HCT116 (cell line): ENCODE data around the gene RPL29. TPM values are rescaled to one million over a fixed set of nuclear protein-coding genes. Genes with fewer than 3 reads are reported as not detected.

Experiments
- ATAC-seq: fragments of 200-7000 bp; cut with Tn5 transposase; 2 replicates; pipeline ENCODE4 v1.9.1; 2020; ENCODE audit warnings: mild to moderate bottlenecking, moderate library complexity
- BruUV-seq: library from RNA; stranded (reverse); fragments of 400-500 nt; replicated peaks from 2 replicates; lab custom pipeline; 2021; lab: Mats Ljungman, UMichigan
- CTCF ChIA-PET: fragments of 300-600 bp; sonication (Branson Sonifier 250); formaldehyde crosslinking; loops from one replicate; lab custom pipeline; 2021; ENCODE audit warnings: antibody characterized with exemption; lab: Charles Lee
- POLR2A ChIA-PET: fragments of 300-600, 350-600 bp; sonication (Branson Sonifier 250); formaldehyde crosslinking; loops from one replicate; lab custom pipeline; 2021; ENCODE audit warnings: antibody characterized with exemption; lab: Charles Lee
- RAD21 ChIA-PET, 2 experiments: fragments of 300-600 bp; sonication (Branson Sonifier 250); formaldehyde crosslinking; loops; one replicate each; lab custom pipeline; 2023; ENCODE audit warnings: low total read pairs in 2 of 2; ENCODE audit not compliant: uncharacterized antibody in 2 of 2, unreplicated experiment in 2 of 2, low non-redundant PET in 1 of 2; lab: Charles Lee
- DNase-seq: peaks from one replicate; pipeline ENCODE4 v3.0.0-alpha.2; 2010; ENCODE audit warnings: low read depth, low spot score
- H2AFZ ChIP-seq: fragments of 200-600 bp; shearing (Covaris generic), sonication (generic); 2 replicates; pipeline ENCODE4 v1.6.1; 2017; ENCODE audit warnings: low read depth, mixed run types, mixed read lengths, antibody characterized with exemption, low read length; ENCODE audit not compliant: poor library complexity, severe bottlenecking
- H3K27ac ChIP-seq: 2 replicates; pipeline ENCODE4 v1.5.1; 2012; ENCODE audit warnings: low read depth, low read length
- H3K27me3 ChIP-seq: fragments of 200-600 bp; sonication (generic); 2 replicates; pipeline ENCODE4 v1.6.1; 2016; ENCODE audit warnings: mixed run types, low read length, mixed read lengths; ENCODE audit not compliant: insufficient read depth
- H3K36me3 ChIP-seq, 2 experiments: fragments of 200-500 bp in 1 of 2; fragments of 200-600 bp in 1 of 2; sonication (Bioruptor generic) in 1 of 2; sonication (generic) in 1 of 2; 2 replicates each; pipeline versions ENCODE4 v1.5.1 to v1.6.1; 2014 to 2016; ENCODE audit warnings: low read length in 2 of 2, inconsistent platforms in 1 of 2, mixed read lengths in 1 of 2, mixed run types in 1 of 2; ENCODE audit not compliant: insufficient read depth in 2 of 2, control insufficient read depth in 1 of 2
- H3K4me1 ChIP-seq, 2 experiments: fragments of 200-600 bp in 1 of 2; sonication (generic) in 1 of 2; 2 replicates each; pipeline versions ENCODE4 v1.5.1 to v1.6.1; 2012 to 2017; ENCODE audit warnings: low read length in 2 of 2, inconsistent platforms in 1 of 2, mild to moderate bottlenecking in 1 of 2, mixed read lengths in 1 of 2, mixed run types in 1 of 2, moderate library complexity in 1 of 2; ENCODE audit not compliant: insufficient read depth in 2 of 2, control insufficient read depth in 1 of 2
- H3K4me2 ChIP-seq: fragments of 200-600 bp; sonication (generic); 2 replicates; pipeline ENCODE4 v1.6.1; 2017; ENCODE audit warnings: mixed run types, low read length, mixed read lengths
- H3K4me3 ChIP-seq, 2 experiments: fragments of 200-600 bp in 1 of 2; sonication (generic) in 1 of 2; replicated peaks in 1 of 2; 2 replicates each; pipeline ENCODE4 v1.5.1; 2011 to 2016; ENCODE audit warnings: low read length in 2 of 2, control low read depth in 1 of 2, low read depth in 1 of 2, mild to moderate bottlenecking in 1 of 2, mixed read lengths in 1 of 2, mixed run types in 1 of 2
- H3K79me2 ChIP-seq: fragments of 200-600 bp; sonication (generic); 2 replicates; pipeline ENCODE4 v1.6.1; 2017; ENCODE audit warnings: mild to moderate bottlenecking, mixed run types, low read length, moderate library complexity, mixed read lengths; ENCODE audit not compliant: insufficient read depth
- H3K9ac ChIP-seq: fragments of 200-600 bp; sonication (generic); 2 replicates; pipeline ENCODE4 v1.6.1; 2016; ENCODE audit warnings: low read length, mixed read lengths
- H3K9me2 ChIP-seq: fragments of 200-600 bp; sonication (generic), shearing (Covaris generic); 2 replicates; pipeline ENCODE4 v1.6.1; 2017; ENCODE audit warnings: mixed run types, mild to moderate bottlenecking, moderate library complexity; ENCODE audit not compliant: insufficient read depth
- H3K9me3 ChIP-seq, 2 experiments: fragments of 200-500 bp in 1 of 2; fragments of 200-600 bp in 1 of 2; sonication (Bioruptor generic) in 1 of 2; sonication (generic) in 1 of 2; 2 replicates each; pipeline ENCODE4 v1.6.1; 2014 to 2017; ENCODE audit warnings: low read length in 2 of 2, mixed read lengths in 2 of 2, inconsistent platforms in 1 of 2, low read depth in 1 of 2, mild to moderate bottlenecking in 1 of 2, mixed run types in 1 of 2, moderate library complexity in 1 of 2; ENCODE audit not compliant: control insufficient read depth in 1 of 2, insufficient read depth in 1 of 2
- H4K20me1 ChIP-seq: fragments of 200-600 bp; sonication (generic), shearing (Covaris generic); 2 replicates; pipeline ENCODE4 v1.6.1; 2017; ENCODE audit warnings: mixed run types, mild to moderate bottlenecking, moderate library complexity; ENCODE audit not compliant: insufficient read depth
- CTCF ChIP-seq, 3 experiments: fragments of 200-600 bp in 1 of 3; sonication (generic) in 1 of 3; IDR thresholded peaks in 2 of 3; conservative IDR thresholded peaks in 1 of 3; 2 replicates each; pipeline ENCODE4 v1.5.1; 2012 to 2017; ENCODE audit warnings: low read depth in 2 of 3, low read length in 2 of 3, antibody characterized with exemption in 1 of 3, borderline replicate concordance in 1 of 3, control low read depth in 1 of 3, mild to moderate bottlenecking in 1 of 3, mixed read lengths in 1 of 3, mixed run types in 1 of 3, moderate library complexity in 1 of 3; ENCODE audit not compliant: insufficient read depth in 1 of 3
- EGR1 ChIP-seq: IDR thresholded peaks from 2 replicates; pipeline ENCODE4 v1.6.1; 2012; ENCODE audit warnings: low read depth
- EZH2phosphoT487 ChIP-seq: fragments of 200-600 bp; IDR thresholded peaks from 2 replicates; pipeline ENCODE4 v1.6.1; 2018; ENCODE audit warnings: antibody characterized with exemption, borderline replicate concordance
- JUND ChIP-seq: IDR thresholded peaks from 2 replicates; pipeline ENCODE4 v1.6.1; 2012
- POLR2AphosphoS5 ChIP-seq: IDR thresholded peaks from 2 replicates; pipeline ENCODE4 v1.6.1; 2011; ENCODE audit warnings: mild to moderate bottlenecking, low read depth, low read length, moderate library complexity
- SIN3A ChIP-seq: IDR thresholded peaks from 2 replicates; pipeline ENCODE4 v1.6.1; 2012; ENCODE audit warnings: low read depth
- SP1 ChIP-seq: IDR thresholded peaks from 2 replicates; pipeline ENCODE4 v1.6.1; 2012; ENCODE audit warnings: low read depth
- YY1 ChIP-seq: IDR thresholded peaks from 2 replicates; pipeline ENCODE4 v1.6.1; 2011; ENCODE audit warnings: low read length, low read depth, moderate library complexity, mild to moderate bottlenecking; ENCODE audit not compliant: insufficient replicate concordance; ENCODE audit errors: extremely low read depth
- ZBTB33 ChIP-seq: IDR thresholded peaks from 2 replicates; pipeline ENCODE4 v1.6.1; 2011; ENCODE audit warnings: mild to moderate bottlenecking, low read length, moderate library complexity; ENCODE audit not compliant: insufficient replicate concordance; ENCODE audit errors: extremely low read depth
- ZFX ChIP-seq: fragments of 450-650 bp; IDR thresholded peaks from 2 replicates; pipeline ENCODE4 v1.6.1; 2017
- intact Hi-C: fragments of 100-400 bp; cut with micrococcal nuclease; formaldehyde crosslinking; loops from 2 replicates; pipeline ENCODE4 v1.10.0; 2022
- total RNA-seq: library from RNA; stranded (reverse); gene quantifications from one replicate; pipeline ENCODE4 v1.2.1, GENCODE V29; 2021; ENCODE audit not compliant: unreplicated experiment

Gene RPL29
- total RNA-seq, 1 experiment from 2014 or later: 1,880 TPM

GRCh38 chr3:51945031-51945840, 50.5 kb downstream of the RPL29 start:
- Histone ChIP-seq H3K27me3 (no peaks in the 10 kb centered on the region), H2AFZ (no peak overlapping the region), H3K9me2 (no peaks in the 10 kb centered on the region), H3K27ac (no peak overlapping the region), H3K4me3 (no peak overlapping the region), H3K4me2 (no peak overlapping the region), H3K9me3 (no peaks in the 10 kb centered on the region), H4K20me1 (0 out of 2 replicates have a peak, but pooled peaks cover 4% of the 10 kb centered on the region), H3K79me2 (peaks cover 15% of the 10 kb centered on the region), H3K4me1 (peaks cover 17 to 26% of the 10 kb centered on the region in 2 experiments), H3K36me3 (no peaks in the 10 kb centered on the region; a peak in 1 of 4 replicates), H3K9ac (no peak overlapping the region)
- DNase-seq (no peak), ATAC-seq (no peak)
- POLR2A ChIA-PET: no interaction called here
- BruUV-seq: no TSS peak
- RAD21 ChIA-PET: no interaction called here
- no peak for TF ChIP-seq EZH2phosphoT487
- no peak for TF ChIP-seq SP1
- TF ChIP-seq ZFX: no peak
- TF ChIP-seq SIN3A: no peak
- TF ChIP-seq YY1: no peak
- TF ChIP-seq EGR1: no peak
- no peak for TF ChIP-seq JUND
- no peak for TF ChIP-seq POLR2AphosphoS5
- TF ChIP-seq ZBTB33: no peak
- TF ChIP-seq CTCF (IDR thresholded peaks at IDR 0.05 in 2 of 3, conservative IDR thresholded peaks at IDR 0.05 in 1 of 3; ENCODE audit: borderline replicate concordance in 1 of 3, insufficient read depth in 1 of 3, low read depth in 2 of 3, low read length in 2 of 3): no peak
- CTCF ChIA-PET: no interaction called here
- intact Hi-C loops: no loop called here
